SK-N-SH (cell line): ENCODE results near the gene CRABP1.

ENCODE experiments used
- CTCF ChIP-seq: fragments of 200-600 bp; sonication (generic); IDR thresholded peaks from 2 replicates; pipeline ENCODE4 v1.6.1; 2017; ENCODE audit warnings: antibody characterized with exemption, mild to moderate bottlenecking, moderate library complexity
- FOSL2 ChIP-seq: IDR thresholded peaks from 2 replicates; pipeline ENCODE4 v1.4.0; 2012; ENCODE audit warnings: low read depth, mild to moderate bottlenecking, moderate library complexity, borderline replicate concordance
- IRF3 ChIP-seq: fragments of 150-350 bp; IDR thresholded peaks from 2 replicates; pipeline ENCODE4 v1.6.1; 2016; ENCODE audit warnings: mild to moderate bottlenecking, low read depth, low read length
- MXI1 ChIP-seq: IDR thresholded peaks from 2 replicates; pipeline ENCODE4 v1.6.1; 2012; ENCODE audit warnings: mild to moderate bottlenecking, low read depth, low read length, improper control_type of control experiment
- PBX3 ChIP-seq: IDR thresholded peaks from 2 replicates; pipeline ENCODE4; 2012
- SIN3A ChIP-seq: IDR thresholded peaks from 2 replicates; pipeline ENCODE4 v1.6.1; 2012; ENCODE audit warnings: low read depth, mild to moderate bottlenecking, low read length, moderate library complexity, borderline replicate concordance
- SMC3 ChIP-seq: IDR thresholded peaks from 2 replicates; pipeline ENCODE4 v1.6.1; 2012; ENCODE audit warnings: low read depth, low read length, improper control_type of control experiment
- TAF1 ChIP-seq: IDR thresholded peaks from 2 replicates; pipeline ENCODE4 v1.6.1; 2012; ENCODE audit warnings: low read depth, mild to moderate bottlenecking, low read length, moderate library complexity, borderline replicate concordance
- USF1 ChIP-seq: IDR thresholded peaks from 2 replicates; pipeline ENCODE4 v1.4.0; 2012; ENCODE audit warnings: low read depth, borderline replicate concordance

- TF ChIP-seq USF1 (no peak), SMC3 (no peak), PBX3 (no peak), SIN3A (no peak), IRF3 (no peak), TAF1 (no peak), CTCF (no peak), MXI1 (no peak), FOSL2 (no peak)
Measured at GRCh38 chr15:78370013-78370412, 29.9 kb downstream of the CRABP1 start.
